ENCODE data around the gene MGAT5.

The MGAT5 gene

DNA sequence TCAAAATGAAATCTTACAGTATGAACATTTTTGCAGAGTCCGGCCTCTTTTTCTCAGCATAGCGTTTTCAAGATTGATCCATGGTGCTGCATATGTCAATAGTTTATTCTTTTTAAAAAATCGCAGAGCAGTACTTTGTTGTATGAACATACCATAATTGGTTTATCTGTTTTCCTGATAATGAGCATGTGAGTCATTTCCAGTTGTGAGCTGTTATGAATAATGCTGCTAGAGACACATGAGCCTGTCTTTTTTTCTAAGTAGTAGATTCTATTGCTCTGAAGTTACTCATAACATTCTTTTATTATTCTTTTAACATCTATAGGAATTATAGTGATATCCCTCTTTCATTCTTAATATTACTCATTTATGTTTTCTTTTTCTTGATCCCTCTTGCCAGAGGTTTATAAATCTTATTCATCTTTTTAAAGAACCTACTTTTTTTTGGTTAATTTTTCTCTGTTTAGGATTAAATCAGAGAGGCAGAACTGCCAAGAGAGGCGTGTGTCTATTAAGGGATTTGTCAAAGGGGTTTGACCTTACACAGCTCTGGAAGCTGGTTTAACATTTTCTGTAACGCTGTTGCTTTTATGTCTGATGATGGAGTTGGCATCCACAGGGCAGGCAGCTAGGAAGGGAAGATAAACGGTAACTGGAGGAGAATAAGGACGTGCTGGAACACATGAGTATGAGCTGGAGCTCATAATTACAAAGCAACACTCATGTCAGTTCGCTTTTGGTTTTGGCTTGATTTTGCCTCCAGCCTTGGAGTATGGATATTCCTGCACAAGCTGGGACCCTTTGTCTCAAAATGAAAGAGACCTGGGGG is 47.4 kb downstream of the MGAT5 start:
- Histone ChIP-seq H3K9ac (ENCODE audit: low read length) (no peak overlapping the region), H3K36me3 (ENCODE audit: control insufficient read depth, insufficient read depth, low read length) (no peaks in the 10 kb centered on the region), H3K27me3 (ENCODE audit: control insufficient read depth, insufficient read depth, low read length) (no peaks in the 10 kb centered on the region), H3K9me3 (ENCODE audit: control insufficient read depth, low read length) (no peaks in the 10 kb centered on the region), H3K4me3 (ENCODE audit: low read length) (no peak overlapping the region), H3K4me1 (ENCODE audit: control insufficient read depth, insufficient read depth, low read length) (peaks cover 15% of the 10 kb centered on the region)

DNA sequence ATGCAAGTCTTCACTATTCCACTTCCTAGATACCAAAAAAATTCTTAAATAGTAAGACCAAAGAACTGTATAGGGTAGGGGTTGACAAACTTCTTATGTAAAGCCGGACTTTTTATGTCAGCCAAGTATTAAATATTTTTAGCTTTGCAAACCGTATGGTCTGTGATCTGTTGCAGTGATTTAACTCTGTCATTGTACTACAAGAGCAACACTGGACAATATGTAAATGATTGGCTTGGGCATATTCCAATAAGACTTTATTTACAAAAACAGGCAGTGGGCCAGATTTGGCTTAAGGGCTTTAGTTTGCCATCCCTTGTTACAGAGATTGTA is 48.0 kb downstream of the MGAT5 start:
- Histone ChIP-seq H3K27me3 (ENCODE audit: control insufficient read depth, insufficient read depth, low read length) (no peaks in the 10 kb centered on the region), H3K4me1 (ENCODE audit: control insufficient read depth, insufficient read depth, low read length) (peaks cover 15% of the 10 kb centered on the region), H3K4me3 (ENCODE audit: low read length) (no peak overlapping the region), H3K9me3 (ENCODE audit: control insufficient read depth, low read length) (no peaks in the 10 kb centered on the region), H3K36me3 (ENCODE audit: control insufficient read depth, insufficient read depth, low read length) (no peaks in the 10 kb centered on the region), H3K9ac (ENCODE audit: low read length) (no peak overlapping the region)

DNA sequence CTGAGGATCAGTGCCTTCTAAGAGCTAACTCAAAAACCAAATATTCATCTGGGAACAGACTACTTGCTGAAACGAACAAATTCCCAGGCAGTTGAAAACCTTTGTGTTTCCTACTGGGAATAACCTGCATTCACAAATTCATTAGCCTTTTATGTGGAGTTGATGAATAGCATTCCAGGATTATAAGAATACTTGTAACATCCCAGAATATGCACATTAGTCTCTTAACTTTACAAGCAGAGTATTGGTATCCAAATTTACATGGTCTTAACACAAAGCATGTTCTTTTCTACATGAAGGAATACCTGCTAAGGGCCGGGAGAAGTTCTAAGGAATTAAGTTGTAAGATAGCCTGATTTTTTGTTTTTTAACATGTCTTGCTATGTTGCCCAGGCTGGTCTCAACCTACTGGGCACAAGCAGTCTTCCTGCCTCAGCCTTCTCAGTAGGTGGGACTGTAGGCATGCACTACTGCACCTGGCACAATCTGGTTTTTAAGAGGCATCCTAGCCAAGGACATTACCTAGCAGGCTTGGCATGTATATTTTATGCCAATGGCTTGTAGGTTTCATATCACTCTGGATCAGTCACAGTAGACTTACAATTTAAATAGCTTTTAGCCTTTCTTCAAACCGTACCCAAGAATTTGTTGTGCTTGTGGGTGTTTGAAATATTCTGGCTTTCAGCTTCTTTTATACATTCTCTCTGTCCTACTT is 50.7 kb downstream of the MGAT5 start:
- no peaks in the 10 kb centered on the region for H3K9me3 ChIP-seq (ENCODE audit: control insufficient read depth, low read length)
- peaks cover 15% of the 10 kb centered on the region for H3K4me1 ChIP-seq (ENCODE audit: control insufficient read depth, insufficient read depth, low read length)
- no peaks in the 10 kb centered on the region for H3K36me3 ChIP-seq (ENCODE audit: control insufficient read depth, insufficient read depth, low read length)
- H3K9ac ChIP-seq (ENCODE audit: low read length), result no peak overlapping the region
- H3K4me3 ChIP-seq (ENCODE audit: low read length), result no peak overlapping the region
- H3K27me3 ChIP-seq (ENCODE audit: control insufficient read depth, insufficient read depth, low read length), result no peaks in the 10 kb centered on the region

DNA sequence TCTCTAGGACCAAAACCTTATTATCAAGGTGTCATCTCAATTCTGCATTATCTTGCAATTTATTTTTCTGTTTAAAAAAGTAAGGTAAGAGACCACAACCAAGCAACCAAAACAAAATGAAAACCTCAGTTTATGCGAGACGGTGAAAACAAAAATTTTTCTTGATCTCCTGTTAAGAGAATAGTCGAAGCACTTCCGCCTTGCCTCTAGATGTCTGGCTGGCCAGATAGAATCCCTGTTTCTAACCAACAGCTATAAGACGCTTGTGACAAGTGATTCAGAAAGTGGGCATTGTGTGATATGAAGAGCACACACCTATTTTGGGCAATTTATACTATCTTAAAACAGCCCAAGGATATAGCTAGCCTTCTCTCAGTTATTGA is 51.2 kb downstream of the MGAT5 start:
- Histone ChIP-seq H3K9ac (ENCODE audit: low read length) (no peak overlapping the region), H3K4me3 (ENCODE audit: low read length) (no peak overlapping the region), H3K4me1 (ENCODE audit: control insufficient read depth, insufficient read depth, low read length) (peaks cover 15% of the 10 kb centered on the region)

DNA sequence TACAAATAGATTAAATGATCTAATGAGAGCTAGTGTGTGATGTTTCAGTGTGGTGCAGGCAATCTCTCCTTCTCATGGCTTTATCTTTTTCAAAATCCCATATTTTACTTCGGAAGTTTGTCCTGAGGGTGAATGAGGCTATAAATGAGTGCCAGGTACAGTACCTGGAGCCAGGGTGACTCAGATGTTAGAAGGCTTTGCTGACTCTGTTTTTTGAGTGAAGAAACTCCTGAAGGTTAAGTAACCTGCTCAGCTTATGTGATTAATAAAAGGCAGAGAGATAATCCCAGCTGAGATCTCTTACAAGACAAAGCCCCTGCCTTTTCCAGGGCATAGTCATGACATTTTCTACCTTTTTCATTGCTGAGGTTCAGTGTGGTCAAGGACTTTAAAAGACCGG is 52.6 kb downstream of the MGAT5 start:
- Histone ChIP-seq H3K27me3 (ENCODE audit: control insufficient read depth, insufficient read depth, low read length) (no peaks in the 10 kb centered on the region), H3K4me1 (ENCODE audit: control insufficient read depth, insufficient read depth, low read length) (peaks cover 6% of the 10 kb centered on the region), H3K4me3 (ENCODE audit: low read length) (no peak overlapping the region), H3K9me3 (ENCODE audit: control insufficient read depth, low read length) (no peaks in the 10 kb centered on the region), H3K9ac (ENCODE audit: low read length) (no peak overlapping the region), H3K36me3 (ENCODE audit: control insufficient read depth, insufficient read depth, low read length) (no peaks in the 10 kb centered on the region)

More for the DNA sequence above, 51.2 kb downstream of the MGAT5 start:
- no peaks in the 10 kb centered on the region for H3K27me3 ChIP-seq (ENCODE audit: control insufficient read depth, insufficient read depth, low read length)
- no peaks in the 10 kb centered on the region for H3K9me3 ChIP-seq (ENCODE audit: control insufficient read depth, low read length)
- no peaks in the 10 kb centered on the region for H3K36me3 ChIP-seq (ENCODE audit: control insufficient read depth, insufficient read depth, low read length)

DNA sequence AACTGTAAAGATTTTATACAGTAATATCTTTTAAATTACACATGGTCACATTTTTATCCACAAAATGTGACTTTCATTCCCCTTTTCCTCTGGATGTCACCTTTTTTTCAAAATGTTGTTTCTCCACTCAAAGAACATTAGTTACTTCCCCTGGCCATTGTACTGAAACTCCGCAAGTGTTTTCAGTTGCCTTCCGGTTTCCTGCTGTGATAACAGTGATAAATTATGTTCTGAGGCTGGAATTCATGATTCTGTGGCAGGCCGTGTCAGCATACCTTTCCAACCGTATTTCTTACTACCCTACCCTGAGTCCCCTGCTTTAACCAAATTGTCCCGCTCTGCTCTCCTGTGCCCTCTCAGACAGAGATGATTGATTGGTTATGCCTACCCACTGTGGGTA is 53.5 kb downstream of the MGAT5 start:
- Histone ChIP-seq H3K9me3 (ENCODE audit: control insufficient read depth, low read length) (no peaks in the 10 kb centered on the region), H3K36me3 (ENCODE audit: control insufficient read depth, insufficient read depth, low read length) (no peaks in the 10 kb centered on the region), H3K4me1 (ENCODE audit: control insufficient read depth, insufficient read depth, low read length) (no peaks in the 10 kb centered on the region), H3K9ac (ENCODE audit: low read length) (no peak overlapping the region), H3K4me3 (ENCODE audit: low read length) (no peak overlapping the region), H3K27me3 (ENCODE audit: control insufficient read depth, insufficient read depth, low read length) (no peaks in the 10 kb centered on the region)

DNA sequence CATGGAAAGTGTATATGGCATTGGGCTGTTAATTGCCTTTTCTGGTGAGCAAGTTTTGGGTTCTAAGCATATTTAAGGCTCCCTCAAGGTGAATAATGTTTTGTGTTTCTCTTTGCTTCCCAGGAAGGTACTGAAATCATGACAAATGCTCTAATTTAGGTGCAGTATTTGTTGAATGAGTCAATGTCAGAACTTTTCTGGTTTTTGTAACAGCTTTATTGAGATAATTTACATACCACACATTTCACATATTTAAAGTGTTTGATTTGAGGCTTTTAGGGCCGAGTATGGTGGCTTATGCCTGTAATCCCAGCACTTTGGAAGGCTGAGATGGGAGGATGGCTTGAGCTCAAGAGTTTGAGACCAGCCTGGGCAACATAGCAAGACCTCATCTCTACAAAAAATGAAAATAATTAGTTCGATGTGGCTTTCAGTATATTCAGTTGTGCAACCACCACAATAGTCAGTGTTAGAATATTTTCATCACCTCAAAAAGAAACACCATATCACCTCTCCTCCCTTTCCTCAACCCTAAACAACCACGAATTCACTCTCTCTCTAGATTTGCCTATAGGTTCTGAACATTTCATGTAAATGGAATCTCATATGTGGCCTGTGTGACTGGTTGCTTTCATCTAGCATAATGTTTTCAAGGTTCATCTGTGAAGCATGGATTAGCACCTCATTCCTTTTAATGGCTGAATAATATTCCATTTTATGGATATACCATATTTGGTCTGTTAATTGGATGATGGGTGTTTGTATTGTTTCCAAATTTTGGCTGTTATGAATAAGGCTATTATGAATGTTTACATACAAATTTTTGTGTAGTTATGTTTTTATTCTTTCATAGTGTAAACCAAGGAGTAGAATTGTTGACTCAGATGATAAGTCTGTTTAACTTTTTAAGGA is 54.9 kb downstream of the MGAT5 start:
- Histone ChIP-seq H3K4me1 (ENCODE audit: control insufficient read depth, insufficient read depth, low read length) (no peaks in the 10 kb centered on the region), H3K4me3 (ENCODE audit: low read length) (no peak overlapping the region)

DNA sequence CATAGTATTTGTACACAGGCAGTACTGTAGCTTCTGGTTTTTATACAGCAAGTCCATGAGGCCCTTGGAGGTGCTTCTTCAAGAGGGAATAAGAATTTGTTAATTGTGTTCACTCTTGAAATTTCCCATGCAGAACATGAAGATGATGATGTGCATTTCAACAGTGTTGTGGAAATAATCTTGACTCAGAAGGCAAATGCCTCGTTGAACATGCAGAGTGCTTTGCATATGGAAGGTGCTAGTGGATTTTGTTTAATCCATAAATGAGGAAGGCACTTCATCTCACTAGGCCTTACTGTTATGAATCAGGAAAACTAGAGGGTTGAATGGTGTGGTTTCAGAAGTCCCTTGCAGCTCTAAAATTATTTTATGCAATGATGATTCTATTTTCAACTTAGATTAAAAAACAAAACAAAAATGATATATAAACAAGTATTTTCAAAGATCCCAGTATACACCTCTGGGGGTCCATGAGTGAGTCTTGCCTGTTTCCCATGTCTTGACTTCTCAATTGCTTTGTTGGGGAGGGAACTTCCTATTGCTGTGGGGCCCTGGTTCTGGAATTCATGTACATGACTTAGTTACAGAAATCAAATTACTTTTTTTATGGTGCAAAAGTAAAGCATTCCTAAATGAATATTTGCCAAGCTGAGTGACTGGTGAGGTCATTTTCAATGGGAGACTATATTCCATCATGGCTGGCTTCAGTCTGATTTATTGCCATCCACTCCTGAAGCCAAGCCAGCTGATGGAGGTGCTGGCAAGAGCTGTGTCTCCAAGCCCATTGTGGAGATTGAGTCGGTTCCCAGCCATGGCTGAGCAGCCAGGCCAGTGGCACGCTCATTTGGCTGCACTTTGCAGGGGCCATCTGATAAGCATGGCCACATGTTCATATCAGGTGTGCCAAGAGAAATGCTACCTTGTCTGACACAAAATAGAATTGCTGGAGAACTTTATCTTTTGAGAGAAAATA is 56.5 kb downstream of the MGAT5 start:
- no peak overlapping the region for H3K9ac ChIP-seq (ENCODE audit: low read length)
- H3K4me1 ChIP-seq (ENCODE audit: control insufficient read depth, insufficient read depth, low read length), result peaks cover 6% of the 10 kb centered on the region
- no peaks in the 10 kb centered on the region for H3K27me3 ChIP-seq (ENCODE audit: control insufficient read depth, insufficient read depth, low read length)
- no peaks in the 10 kb centered on the region for H3K9me3 ChIP-seq (ENCODE audit: control insufficient read depth, low read length)
- no peak overlapping the region for H3K4me3 ChIP-seq (ENCODE audit: low read length)
- no peaks in the 10 kb centered on the region for H3K36me3 ChIP-seq (ENCODE audit: control insufficient read depth, insufficient read depth, low read length)

More for the DNA sequence above, 54.9 kb downstream of the MGAT5 start:
- Histone ChIP-seq H3K9ac (ENCODE audit: low read length) (no peak overlapping the region), H3K27me3 (ENCODE audit: control insufficient read depth, insufficient read depth, low read length) (no peaks in the 10 kb centered on the region), H3K36me3 (ENCODE audit: control insufficient read depth, insufficient read depth, low read length) (no peaks in the 10 kb centered on the region), H3K9me3 (ENCODE audit: control insufficient read depth, low read length) (no peaks in the 10 kb centered on the region)

DNA sequence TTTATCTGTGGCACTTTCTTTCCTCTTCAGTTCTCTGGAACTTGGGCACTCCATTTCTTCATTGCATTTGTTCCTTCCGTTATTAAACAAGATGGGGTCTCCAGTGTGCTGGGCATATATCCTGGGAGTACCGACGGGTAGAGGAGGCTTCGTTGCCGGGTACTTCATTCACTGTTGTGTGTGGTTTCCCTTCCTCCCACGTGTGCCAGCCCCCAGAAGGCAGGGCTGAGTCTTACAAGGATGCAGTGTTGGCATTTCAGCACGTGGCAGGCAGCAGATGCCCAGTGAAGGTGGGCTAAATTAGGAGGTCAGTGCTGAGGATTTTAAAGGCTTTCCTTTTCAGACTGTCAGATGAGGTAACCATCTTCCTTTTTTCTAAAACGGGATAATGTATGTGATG is 58.6 kb downstream of the MGAT5 start:
- H3K4me3 ChIP-seq (ENCODE audit: low read length), result no peak overlapping the region
- H3K4me1 ChIP-seq (ENCODE audit: control insufficient read depth, insufficient read depth, low read length), result peaks cover 6% of the 10 kb centered on the region
- H3K9ac ChIP-seq (ENCODE audit: low read length), result no peak overlapping the region

DNA sequence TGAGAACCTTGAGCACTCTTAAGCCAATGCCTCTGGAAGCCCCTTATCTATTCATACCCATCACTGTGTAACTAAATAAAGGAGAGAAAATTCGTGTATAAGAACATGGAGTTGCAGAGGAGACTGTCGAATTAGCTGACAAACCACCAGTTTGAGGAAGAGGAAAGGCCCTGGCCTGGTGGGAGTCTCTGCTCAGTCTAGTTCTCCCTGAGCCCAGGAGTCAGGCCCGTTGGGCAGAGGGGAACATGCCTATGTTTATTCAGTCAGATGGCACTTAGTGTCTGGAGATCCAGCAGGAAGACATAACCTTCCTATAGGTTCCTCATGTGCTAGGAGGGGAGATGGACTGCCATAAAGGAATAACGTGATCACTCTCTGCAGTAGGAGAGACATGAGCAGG is 60.3 kb downstream of the MGAT5 start:
- Histone ChIP-seq H3K9ac (ENCODE audit: low read length) (no peak overlapping the region), H3K9me3 (ENCODE audit: control insufficient read depth, low read length) (no peaks in the 10 kb centered on the region), H3K27me3 (ENCODE audit: control insufficient read depth, insufficient read depth, low read length) (no peaks in the 10 kb centered on the region), H3K36me3 (ENCODE audit: control insufficient read depth, insufficient read depth, low read length) (peaks cover 4% of the 10 kb centered on the region), H3K4me1 (ENCODE audit: control insufficient read depth, insufficient read depth, low read length) (peaks cover 6% of the 10 kb centered on the region), H3K4me3 (ENCODE audit: low read length) (no peak overlapping the region)

More for the DNA sequence above, 58.6 kb downstream of the MGAT5 start:
- no peaks in the 10 kb centered on the region for H3K9me3 ChIP-seq (ENCODE audit: control insufficient read depth, low read length)
- H3K27me3 ChIP-seq (ENCODE audit: control insufficient read depth, insufficient read depth, low read length), result no peaks in the 10 kb centered on the region
- no peaks in the 10 kb centered on the region for H3K36me3 ChIP-seq (ENCODE audit: control insufficient read depth, insufficient read depth, low read length)

DNA sequence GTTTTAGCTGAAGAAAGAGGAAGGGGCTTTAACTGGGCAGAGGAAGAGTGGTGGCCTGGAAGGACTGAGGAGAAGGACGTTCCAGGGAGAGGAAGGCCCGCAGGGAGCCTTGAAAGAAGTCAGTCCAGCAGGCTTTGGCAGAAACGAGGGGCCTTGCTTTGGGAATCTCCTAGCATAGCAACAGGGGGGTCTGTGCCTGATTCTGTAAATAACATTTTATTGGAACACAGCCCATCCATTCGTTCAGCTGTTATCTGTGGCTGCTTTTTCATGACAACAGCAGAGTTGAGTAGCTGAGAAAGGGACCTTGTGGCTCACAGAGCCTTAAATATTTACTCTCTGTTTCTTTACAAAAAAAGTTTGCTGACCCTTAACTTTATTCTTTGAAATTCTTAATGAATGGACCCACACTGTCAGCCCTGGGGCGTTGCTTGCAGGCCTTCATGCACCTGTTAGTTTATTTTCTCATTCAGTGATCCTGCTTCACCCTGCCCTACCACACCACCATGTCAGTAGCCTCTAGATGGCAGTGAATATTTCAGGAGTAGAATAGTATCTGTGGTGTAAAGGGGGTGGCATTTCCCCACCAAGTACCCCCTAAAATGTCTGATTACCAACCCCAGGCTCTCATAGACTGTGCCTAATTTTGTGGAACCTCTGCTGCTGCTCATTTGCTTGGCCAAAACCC is 61.0 kb downstream of the MGAT5 start:
- Histone ChIP-seq H3K36me3 (ENCODE audit: control insufficient read depth, insufficient read depth, low read length) (peaks cover 8% of the 10 kb centered on the region), H3K9ac (ENCODE audit: low read length) (no peak overlapping the region), H3K4me1 (ENCODE audit: control insufficient read depth, insufficient read depth, low read length) (peaks cover 6% of the 10 kb centered on the region), H3K9me3 (ENCODE audit: control insufficient read depth, low read length) (no peaks in the 10 kb centered on the region), H3K4me3 (ENCODE audit: low read length) (no peak overlapping the region), H3K27me3 (ENCODE audit: control insufficient read depth, insufficient read depth, low read length) (no peaks in the 10 kb centered on the region)

All from mucosa of stomach (tissue), 1 donor.